ENCODE measurements around the gene GALNT9.

Gene GALNT9

DNA sequence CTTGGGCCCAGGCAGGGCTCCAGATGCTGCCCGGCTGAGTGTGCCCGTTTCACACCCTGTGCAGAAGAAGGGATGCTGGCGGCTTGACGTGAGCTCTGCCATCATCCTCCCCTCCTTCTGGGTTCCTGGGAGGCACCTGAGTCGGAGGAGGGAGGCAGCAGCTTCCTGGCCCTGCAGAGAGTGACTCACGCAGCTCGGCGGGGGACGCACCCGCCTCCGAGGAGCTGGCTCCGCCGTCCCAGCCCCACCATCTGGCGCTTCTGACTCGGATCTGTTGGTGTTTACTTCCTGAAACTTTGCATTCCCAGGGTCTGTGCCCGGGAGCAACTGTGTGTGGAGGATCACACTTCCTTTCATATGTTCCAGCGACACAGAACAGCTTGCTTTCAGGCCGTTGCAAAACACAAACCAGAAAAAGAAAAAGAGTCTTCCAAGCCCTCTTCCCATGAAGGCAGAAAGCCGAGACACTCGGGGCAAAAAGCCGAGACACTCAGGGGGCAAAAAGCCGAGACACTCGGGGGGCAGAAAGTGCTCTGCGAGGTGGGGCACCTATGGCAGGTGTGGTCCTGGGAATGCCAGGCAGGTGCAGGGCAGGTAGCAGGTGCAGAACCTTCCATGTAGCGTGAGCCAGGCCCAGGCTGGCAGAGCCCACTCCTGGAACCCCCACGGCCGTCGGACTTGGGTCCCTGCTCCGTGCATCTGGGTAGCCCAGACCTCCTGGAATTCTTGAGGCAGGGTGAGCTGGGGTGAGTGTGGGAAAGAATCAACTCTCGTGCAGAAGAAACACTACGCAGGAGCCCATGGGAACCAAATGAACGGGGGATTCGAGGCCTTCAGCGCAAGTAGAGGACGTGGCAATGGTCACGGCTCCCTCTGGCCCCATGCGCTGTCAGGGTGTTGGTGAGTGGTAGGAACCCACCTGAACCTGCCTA lies 27.6 kb upstream of the GALNT9 start:
- WGBS = 64% methylated on average over 37 of the region's 37 CpGs
- no peak overlapping the region for H2AK5ac ChIP-seq (ENCODE audit: low read length, severe bottlenecking)

DNA sequence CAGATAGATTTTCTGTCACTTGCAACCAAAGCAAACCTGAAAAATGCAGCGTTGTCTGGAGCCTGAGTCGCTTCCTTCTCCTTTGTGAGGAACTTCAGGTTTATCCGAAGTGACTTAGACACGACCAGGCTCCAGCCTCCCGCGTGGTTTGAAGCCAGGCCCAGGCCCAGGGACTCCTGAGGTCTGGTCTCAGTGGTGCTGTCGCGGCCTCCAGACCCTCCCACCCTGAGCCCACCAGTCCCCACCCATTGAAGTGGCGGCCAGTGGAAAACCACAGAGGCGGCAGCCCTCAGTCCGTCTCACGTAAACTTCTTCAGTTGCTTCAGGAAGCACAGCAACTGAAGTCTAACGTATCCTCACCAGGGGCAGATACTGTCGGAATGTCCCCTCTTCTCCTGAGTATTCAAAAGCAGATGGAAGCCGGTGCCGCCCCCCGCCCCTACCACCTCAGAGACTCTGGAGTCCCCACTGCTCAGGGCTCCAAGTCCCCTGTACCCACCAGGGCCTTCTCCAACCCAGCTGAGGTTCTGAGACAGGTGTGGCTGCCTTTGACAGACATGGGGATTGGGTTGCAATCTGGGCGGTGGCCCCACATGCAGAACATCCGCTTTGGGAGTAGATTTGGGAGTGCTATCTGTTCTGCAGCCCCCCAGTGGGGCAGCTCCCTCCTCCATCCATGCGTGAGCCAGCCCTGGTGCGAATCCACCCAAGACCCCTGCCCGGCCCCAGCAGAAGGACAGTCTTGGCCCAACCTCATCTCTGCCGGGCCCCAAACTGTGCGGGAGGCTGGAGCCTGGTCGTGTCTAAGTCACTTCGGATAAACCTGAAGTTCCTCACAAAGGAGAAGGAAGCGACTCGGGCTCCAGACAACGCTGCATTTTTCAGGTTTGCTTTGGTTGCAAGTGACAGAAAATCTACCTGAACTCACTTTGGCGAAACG lies 26.6 kb upstream of the GALNT9 start:
- no peak overlapping the region for H3K4me2 ChIP-seq (ENCODE audit: low read length, poor library complexity, severe bottlenecking)
- no peak overlapping the region for H3K4me3 ChIP-seq (ENCODE audit: insufficient read depth in 1 of 2, low read depth in 1 of 2, low read length in 2 of 2)
- no peak overlapping the region for H3K14ac ChIP-seq (ENCODE audit: low read length in 2 of 2)
- no peak overlapping the region for H3K9ac ChIP-seq (ENCODE audit: low read length)
- H3K27me3 ChIP-seq (ENCODE audit: control insufficient read depth in 1 of 2, insufficient read depth in 1 of 2, low read length in 2 of 2) = peaks cover 0 to 55% of the 10 kb centered on the region in 2 experiments
- no peak overlapping the region for H4K8ac ChIP-seq (ENCODE audit: low read length)
- no peak overlapping the region for H2BK15ac ChIP-seq (ENCODE audit: low read depth, poor library complexity, severe bottlenecking)
- no peak overlapping the region for H3K27ac ChIP-seq (ENCODE audit: low read length, poor library complexity, severe bottlenecking)
- no peaks in the 10 kb centered on the region for H3K9me3 ChIP-seq (ENCODE audit: control insufficient read depth, low read length)
- no peak overlapping the region for H2AK5ac ChIP-seq (ENCODE audit: low read length, severe bottlenecking)
- no peak overlapping the region for H2AFZ ChIP-seq (ENCODE audit: low read depth, low read length)
- no peak overlapping the region for H2BK120ac ChIP-seq (ENCODE audit: low read depth, low read length)
- H3K4me1 ChIP-seq (ENCODE audit: control insufficient read depth, insufficient read depth, low read depth, low read length) = no peaks in the 10 kb centered on the region
- H4K91ac ChIP-seq (ENCODE audit: low read length) = no peak overlapping the region
- DNase-seq = no peak
- 87% methylated on average over 30 of the region's 31 CpGs for WGBS
- no peak overlapping the region for H3K18ac ChIP-seq (ENCODE audit: low read depth in 1 of 2, low read length in 2 of 2)
- no peak overlapping the region for H2BK12ac ChIP-seq (ENCODE audit: low read length in 2 of 2)
- no peak overlapping the region for H3K4ac ChIP-seq (ENCODE audit: low read depth in 1 of 2, low read length in 2 of 2)
- H3K23ac ChIP-seq (ENCODE audit: low read length in 2 of 2) = no peak overlapping the region
- H3K36me3 ChIP-seq (ENCODE audit: control insufficient read depth in 1 of 2, insufficient read depth in 2 of 2, low read depth in 1 of 2, low read length in 2 of 2) = peaks cover 0 to 3% of the 10 kb centered on the region in 2 experiments
- no peak overlapping the region for H2BK5ac ChIP-seq (ENCODE audit: low read depth, low read length, poor library complexity, severe bottlenecking)
- H3K79me1 ChIP-seq (replicated peaks; ENCODE audit: low read length, poor library complexity, severe bottlenecking) = no peaks in the 10 kb centered on the region

More for the DNA sequence above, 27.6 kb upstream of the GALNT9 start:
- H4K8ac ChIP-seq (ENCODE audit: low read length) = no peak overlapping the region
- H2BK12ac ChIP-seq (ENCODE audit: low read length in 2 of 2) = no peak overlapping the region
- H4K91ac ChIP-seq (ENCODE audit: low read length) = no peak overlapping the region
- H3K4me1 ChIP-seq (ENCODE audit: control insufficient read depth, insufficient read depth, low read depth, low read length) = no peaks in the 10 kb centered on the region
- DNase-seq = no peak
- H3K4me2 ChIP-seq (ENCODE audit: low read length, poor library complexity, severe bottlenecking) = no peak overlapping the region
- H3K27ac ChIP-seq (ENCODE audit: low read length, poor library complexity, severe bottlenecking) = no peak overlapping the region
- no peak overlapping the region for H2BK120ac ChIP-seq (ENCODE audit: low read depth, low read length)
- no peak overlapping the region for H3K4ac ChIP-seq (ENCODE audit: low read depth in 1 of 2, low read length in 2 of 2)
- H3K27me3 ChIP-seq (ENCODE audit: control insufficient read depth in 1 of 2, insufficient read depth in 1 of 2, low read length in 2 of 2) = peaks cover 0 to 46% of the 10 kb centered on the region in 2 experiments
- no peak overlapping the region for H3K14ac ChIP-seq (ENCODE audit: low read length in 2 of 2)
- H3K18ac ChIP-seq (ENCODE audit: low read depth in 1 of 2, low read length in 2 of 2) = no peak overlapping the region
- H2BK5ac ChIP-seq (ENCODE audit: low read depth, low read length, poor library complexity, severe bottlenecking) = no peak overlapping the region
- peaks cover 0 to 3% of the 10 kb centered on the region in 2 experiments for H3K36me3 ChIP-seq (ENCODE audit: control insufficient read depth in 1 of 2, insufficient read depth in 2 of 2, low read depth in 1 of 2, low read length in 2 of 2)
- no peak overlapping the region for H3K23ac ChIP-seq (ENCODE audit: low read length in 2 of 2)
- no peaks in the 10 kb centered on the region for H3K9me3 ChIP-seq (ENCODE audit: control insufficient read depth, low read length)
- H3K9ac ChIP-seq (ENCODE audit: low read length) = no peak overlapping the region
- H2AFZ ChIP-seq (ENCODE audit: low read depth, low read length) = no peak overlapping the region
- peak overlapping the region; percentile 63 for H2BK15ac ChIP-seq (ENCODE audit: low read depth, poor library complexity, severe bottlenecking)
- no peaks in the 10 kb centered on the region for H3K79me1 ChIP-seq (replicated peaks; ENCODE audit: low read length, poor library complexity, severe bottlenecking)
- peak overlapping the region in 1 of 2 experiments; percentile 3 for H3K4me3 ChIP-seq (ENCODE audit: insufficient read depth in 1 of 2, low read depth in 1 of 2, low read length in 2 of 2)

DNA sequence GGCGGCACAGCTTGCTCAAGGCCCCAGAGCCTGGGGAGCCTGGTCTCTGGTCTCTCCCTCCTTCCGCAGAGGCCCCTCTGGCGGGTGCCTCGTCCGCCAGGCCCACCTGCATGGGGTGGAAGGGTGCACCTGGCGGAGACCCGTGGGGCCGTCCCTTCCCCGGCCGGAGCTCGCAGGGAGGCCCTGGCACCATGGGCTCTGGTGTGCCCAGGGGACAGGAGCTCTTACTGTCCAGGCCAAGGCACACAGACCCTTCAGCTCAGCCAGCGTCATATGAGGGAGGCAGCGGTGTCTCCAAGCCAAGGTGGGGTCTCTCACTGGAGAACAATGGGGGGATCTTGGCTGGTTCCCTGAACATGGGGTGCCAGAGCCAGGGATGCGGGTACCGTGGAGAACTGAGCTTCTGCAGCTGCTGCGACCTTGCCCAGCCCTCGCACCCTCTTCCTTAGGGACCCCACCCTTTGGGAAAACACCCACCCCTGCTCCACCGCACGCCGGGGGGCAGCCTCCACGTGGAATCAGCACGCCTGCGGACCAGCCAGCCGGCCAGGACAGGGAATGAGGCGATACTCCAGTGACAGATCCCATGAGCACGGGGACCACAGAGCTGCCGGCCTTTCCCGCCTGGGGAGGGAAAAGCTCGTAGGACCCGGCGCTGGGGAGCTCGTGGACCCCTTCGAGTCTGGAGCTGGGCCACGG lies 25.7 kb upstream of the GALNT9 start:
- WGBS = 86% methylated on average over 34 of the region's 34 CpGs
- no peak overlapping the region for H3K9ac ChIP-seq (ENCODE audit: low read length)

More for the DNA sequence above, 25.7 kb upstream of the GALNT9 start:
- H2AK5ac ChIP-seq (ENCODE audit: low read length, severe bottlenecking) = no peak overlapping the region
- H4K91ac ChIP-seq (ENCODE audit: low read length) = no peak overlapping the region
- H3K4me3 ChIP-seq (ENCODE audit: insufficient read depth in 1 of 2, low read depth in 1 of 2, low read length in 2 of 2) = no peak overlapping the region
- H2BK12ac ChIP-seq (ENCODE audit: low read length in 2 of 2) = no peak overlapping the region
- no peak overlapping the region for H2BK5ac ChIP-seq (ENCODE audit: low read depth, low read length, poor library complexity, severe bottlenecking)
- no peak overlapping the region for H3K18ac ChIP-seq (ENCODE audit: low read depth in 1 of 2, low read length in 2 of 2)
- no peak overlapping the region for H3K27ac ChIP-seq (ENCODE audit: low read length, poor library complexity, severe bottlenecking)
- no peaks in the 10 kb centered on the region for H3K9me3 ChIP-seq (ENCODE audit: control insufficient read depth, low read length)
- no peaks in the 10 kb centered on the region for H3K4me1 ChIP-seq (ENCODE audit: control insufficient read depth, insufficient read depth, low read depth, low read length)
- H4K8ac ChIP-seq (ENCODE audit: low read length) = no peak overlapping the region
- H3K4me2 ChIP-seq (ENCODE audit: low read length, poor library complexity, severe bottlenecking) = no peak overlapping the region
- no peaks in the 10 kb centered on the region for H3K79me1 ChIP-seq (replicated peaks; ENCODE audit: low read length, poor library complexity, severe bottlenecking)
- H3K23ac ChIP-seq (ENCODE audit: low read length in 2 of 2) = no peak overlapping the region
- H3K27me3 ChIP-seq (ENCODE audit: control insufficient read depth in 1 of 2, insufficient read depth in 1 of 2, low read length in 2 of 2) = peaks cover 0 to 60% of the 10 kb centered on the region in 2 experiments
- no peak overlapping the region for H2BK15ac ChIP-seq (ENCODE audit: low read depth, poor library complexity, severe bottlenecking)
- H2AFZ ChIP-seq (ENCODE audit: low read depth, low read length) = no peak overlapping the region
- H2BK120ac ChIP-seq (ENCODE audit: low read depth, low read length) = no peak overlapping the region
- DNase-seq = no peak
- no peak overlapping the region for H3K4ac ChIP-seq (ENCODE audit: low read depth in 1 of 2, low read length in 2 of 2)
- H3K14ac ChIP-seq (ENCODE audit: low read length in 2 of 2) = no peak overlapping the region
- peaks cover 0 to 3% of the 10 kb centered on the region in 2 experiments for H3K36me3 ChIP-seq (ENCODE audit: control insufficient read depth in 1 of 2, insufficient read depth in 2 of 2, low read depth in 1 of 2, low read length in 2 of 2)
